GM12873 (cell line): ENCODE measurements around the gene MGAT4B.

ENCODE experiments used
- TF ChIP-seq, protein P1 (sequence below): IDR thresholded peaks from 2 replicates; pipeline ENCODE4 v1.5.1; 2012; ENCODE audit warnings: low read depth, mild to moderate bottlenecking, moderate library complexity, low read length, control low read depth; ENCODE audit not compliant: insufficient read depth; ENCODE audit errors: missing control alignments

MGAT4B gene

GRCh38 chr5:179822444-179822990, 15.9 kb upstream of the MGAT4B start:
- TF ChIP-seq, protein P1, sequence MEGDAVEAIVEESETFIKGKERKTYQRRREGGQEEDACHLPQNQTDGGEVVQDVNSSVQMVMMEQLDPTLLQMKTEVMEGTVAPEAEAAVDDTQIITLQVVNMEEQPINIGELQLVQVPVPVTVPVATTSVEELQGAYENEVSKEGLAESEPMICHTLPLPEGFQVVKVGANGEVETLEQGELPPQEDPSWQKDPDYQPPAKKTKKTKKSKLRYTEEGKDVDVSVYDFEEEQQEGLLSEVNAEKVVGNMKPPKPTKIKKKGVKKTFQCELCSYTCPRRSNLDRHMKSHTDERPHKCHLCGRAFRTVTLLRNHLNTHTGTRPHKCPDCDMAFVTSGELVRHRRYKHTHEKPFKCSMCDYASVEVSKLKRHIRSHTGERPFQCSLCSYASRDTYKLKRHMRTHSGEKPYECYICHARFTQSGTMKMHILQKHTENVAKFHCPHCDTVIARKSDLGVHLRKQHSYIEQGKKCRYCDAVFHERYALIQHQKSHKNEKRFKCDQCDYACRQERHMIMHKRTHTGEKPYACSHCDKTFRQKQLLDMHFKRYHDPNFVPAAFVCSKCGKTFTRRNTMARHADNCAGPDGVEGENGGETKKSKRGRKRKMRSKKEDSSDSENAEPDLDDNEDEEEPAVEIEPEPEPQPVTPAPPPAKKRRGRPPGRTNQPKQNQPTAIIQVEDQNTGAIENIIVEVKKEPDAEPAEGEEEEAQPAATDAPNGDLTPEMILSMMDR, result no peak

DNA sequence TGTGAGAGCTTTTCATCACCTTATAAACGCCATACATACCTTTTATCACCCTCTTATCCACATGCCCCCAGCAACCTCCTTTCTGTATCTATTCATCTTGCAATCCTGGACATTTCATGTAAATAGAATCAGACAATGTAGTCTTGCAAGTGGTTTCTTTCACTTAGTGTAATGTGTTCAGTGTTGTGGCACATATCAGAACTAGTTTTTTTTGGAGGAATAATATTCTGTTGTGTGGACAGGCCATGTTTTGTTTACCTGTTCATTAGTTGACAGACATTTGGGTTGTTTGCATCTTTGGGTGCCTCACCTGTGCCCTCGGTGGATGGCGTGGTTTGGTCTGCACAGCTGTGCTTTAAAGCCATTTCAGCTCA, 15.4 kb upstream of the MGAT4B start:
- TF ChIP-seq, protein P1, result no peak

DNA sequence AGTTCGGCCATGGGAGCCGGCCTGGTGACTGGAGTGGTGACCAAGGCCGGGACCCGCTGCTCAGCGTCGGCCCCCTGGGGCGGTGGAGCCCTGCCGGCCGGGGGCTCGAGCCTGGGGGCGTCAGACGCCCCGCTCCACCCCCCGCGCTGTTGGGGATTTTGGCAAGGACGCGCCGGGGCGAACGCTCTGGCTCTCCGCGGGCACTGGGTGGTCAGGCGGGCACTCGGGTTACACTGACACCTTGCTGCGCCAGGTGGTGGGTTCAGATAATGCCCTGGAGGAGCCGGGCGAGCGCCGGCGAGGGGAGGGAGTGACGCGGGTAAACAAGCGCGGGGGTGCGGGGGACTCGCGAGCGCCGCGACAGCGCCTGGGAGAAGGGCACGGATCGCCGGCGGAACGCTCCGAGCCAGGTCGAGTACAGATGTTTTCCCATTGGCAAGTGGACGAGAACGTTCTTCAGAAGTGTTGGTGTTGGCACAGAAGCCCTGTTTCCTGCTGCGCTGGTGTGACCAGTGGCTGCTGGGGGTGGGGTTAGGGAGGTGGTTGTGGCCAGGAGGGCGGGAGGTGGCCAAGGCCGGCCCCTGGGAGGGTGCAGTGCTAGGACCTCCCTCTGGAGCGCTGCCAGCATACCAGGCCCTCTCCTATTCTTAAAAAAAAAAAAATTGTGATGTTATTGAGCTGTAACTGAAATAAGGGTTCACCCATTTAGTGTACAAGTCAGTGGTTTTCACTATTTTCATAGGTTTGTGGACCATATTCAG, 14.8 kb upstream of the MGAT4B start:
- TF ChIP-seq, protein P1, result no peak

DNA sequence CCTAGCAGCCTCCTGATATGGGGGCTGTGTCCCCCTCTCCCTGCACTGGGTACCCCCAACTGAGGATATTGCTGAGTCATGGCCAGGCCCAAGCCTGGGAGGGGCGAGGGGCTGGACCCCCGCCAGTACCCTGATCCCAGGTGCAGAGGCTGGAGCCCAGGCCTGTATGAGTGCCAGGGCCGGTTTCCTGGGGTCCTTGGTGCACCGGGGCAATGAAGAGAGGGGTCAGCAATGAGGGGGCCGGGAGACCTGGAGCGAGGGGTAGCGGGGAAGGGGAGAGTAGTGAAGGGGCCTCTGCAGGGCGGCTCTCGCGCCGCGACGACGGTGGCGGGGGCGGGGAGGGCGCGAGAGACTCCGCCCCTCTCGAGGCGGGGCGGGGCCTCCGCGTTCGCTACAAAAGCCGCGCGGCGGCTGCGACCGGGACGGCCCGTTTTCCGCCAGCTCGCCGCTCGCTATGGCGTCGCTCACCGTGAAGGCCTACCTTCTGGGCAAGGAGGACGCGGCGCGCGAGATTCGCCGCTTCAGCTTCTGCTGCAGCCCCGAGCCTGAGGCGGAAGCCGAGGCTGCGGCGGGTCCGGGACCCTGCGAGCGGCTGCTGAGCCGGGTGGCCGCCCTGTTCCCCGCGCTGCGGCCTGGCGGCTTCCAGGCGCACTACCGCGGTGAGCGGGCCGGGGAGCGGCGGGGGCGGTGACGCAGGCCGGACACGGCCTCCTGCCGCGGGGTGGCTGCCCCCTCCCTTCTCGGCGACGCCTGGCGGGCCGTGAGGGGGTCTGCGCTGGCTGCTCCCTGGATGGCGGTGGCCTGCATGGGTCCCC, 14.0 kb upstream of the MGAT4B start, which contains the start of gene SQSTM1:
TSS of gene SQSTM1 (plus strand) at position 423 of the 815 bp plus-strand sequence. CDS start at position 455, 32 bp downstream.
- TF ChIP-seq, protein P1, result no peak

- TF ChIP-seq, protein P1, result no peak
Measured at GRCh38 chr5:179820127-179820482, 13.4 kb upstream of the MGAT4B start.

GRCh38 chr5:179819296-179820126, 12.8 kb upstream of the MGAT4B start:
- TF ChIP-seq, protein P1, result no peak
